Right hindlimb (tissue), 1 donor: ENCODE measurements around the gene CEP95.
A peak's percentile ranks its signal among the peaks of the same experiment; 100 is the strongest.

Experiments
- DNase-seq: peaks from one replicate; pipeline ENCODE4 v3.0.0-alpha.2; 2018

The CEP95 gene

DNA sequence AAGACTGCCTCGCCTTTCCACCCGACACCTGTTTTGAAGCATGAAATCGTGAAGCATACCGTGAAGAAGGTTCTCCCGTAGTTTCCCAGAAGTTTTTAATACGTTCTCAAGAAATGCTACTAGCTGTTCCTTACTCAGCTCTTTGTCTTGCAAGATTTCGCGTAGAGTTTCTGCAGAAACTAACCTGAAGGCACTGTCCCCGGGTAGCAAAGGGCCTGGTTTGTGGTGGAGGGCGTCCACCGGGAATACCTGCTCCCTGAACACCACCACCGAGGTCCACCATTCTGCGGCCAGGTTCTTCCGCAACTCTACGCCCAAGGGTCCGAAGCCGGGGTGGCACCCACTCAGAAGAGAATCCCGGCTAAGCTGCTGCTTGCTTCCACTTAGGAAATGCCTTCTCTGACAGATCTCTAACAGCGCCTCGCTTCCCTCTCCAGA is 10.4 kb upstream of the CEP95 start:
- DNase-seq, result no peak

DNA sequence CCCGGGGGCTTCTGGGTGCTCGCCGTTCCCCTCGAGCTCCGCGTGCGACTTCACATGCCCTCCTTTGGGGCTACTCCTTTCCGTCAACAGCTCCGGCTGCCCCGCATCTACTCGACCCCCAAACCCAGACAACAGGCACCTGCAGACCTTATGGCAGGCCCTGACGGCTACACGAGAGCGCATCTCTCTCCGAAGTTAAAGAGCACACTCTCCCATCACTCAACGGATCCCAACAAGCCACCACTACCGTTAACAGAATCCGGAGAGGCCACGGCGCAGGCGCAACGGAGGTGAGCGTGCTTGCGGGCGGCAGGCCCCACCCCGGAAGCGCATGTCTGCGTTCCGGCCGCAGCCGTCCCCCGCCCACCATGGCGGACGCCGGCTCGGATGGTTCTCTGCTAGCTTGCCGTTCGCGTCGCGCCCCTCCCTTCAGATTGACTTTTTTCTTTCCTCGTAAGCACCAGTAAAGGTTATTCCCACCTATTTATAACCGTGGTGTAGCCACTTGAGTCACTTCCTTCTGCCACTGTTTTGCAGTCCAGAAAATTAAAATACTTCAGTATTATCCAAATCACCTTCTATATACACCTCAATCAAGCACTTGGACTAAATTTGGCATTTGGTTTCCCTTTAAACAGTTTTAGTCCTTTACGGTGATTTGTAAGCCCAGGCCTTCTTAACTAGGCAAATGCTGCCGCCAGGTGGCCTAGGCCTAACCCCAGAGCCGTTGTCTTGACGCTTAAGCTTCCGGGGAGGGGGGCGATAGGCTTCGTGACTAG is 9.8 kb upstream of the CEP95 start, which contains the start of gene POLG2:
Gene POLG2 (minus strand): TSS at position 269 of the 779 bp plus-strand sequence. CDS start 86 bp downstream, at position 183.
- DNase-seq, result peak; percentile 94

GRCh38 chr17:64497565-64498035 is 9.2 kb upstream of the CEP95 start:
- no peak for DNase-seq

DNA sequence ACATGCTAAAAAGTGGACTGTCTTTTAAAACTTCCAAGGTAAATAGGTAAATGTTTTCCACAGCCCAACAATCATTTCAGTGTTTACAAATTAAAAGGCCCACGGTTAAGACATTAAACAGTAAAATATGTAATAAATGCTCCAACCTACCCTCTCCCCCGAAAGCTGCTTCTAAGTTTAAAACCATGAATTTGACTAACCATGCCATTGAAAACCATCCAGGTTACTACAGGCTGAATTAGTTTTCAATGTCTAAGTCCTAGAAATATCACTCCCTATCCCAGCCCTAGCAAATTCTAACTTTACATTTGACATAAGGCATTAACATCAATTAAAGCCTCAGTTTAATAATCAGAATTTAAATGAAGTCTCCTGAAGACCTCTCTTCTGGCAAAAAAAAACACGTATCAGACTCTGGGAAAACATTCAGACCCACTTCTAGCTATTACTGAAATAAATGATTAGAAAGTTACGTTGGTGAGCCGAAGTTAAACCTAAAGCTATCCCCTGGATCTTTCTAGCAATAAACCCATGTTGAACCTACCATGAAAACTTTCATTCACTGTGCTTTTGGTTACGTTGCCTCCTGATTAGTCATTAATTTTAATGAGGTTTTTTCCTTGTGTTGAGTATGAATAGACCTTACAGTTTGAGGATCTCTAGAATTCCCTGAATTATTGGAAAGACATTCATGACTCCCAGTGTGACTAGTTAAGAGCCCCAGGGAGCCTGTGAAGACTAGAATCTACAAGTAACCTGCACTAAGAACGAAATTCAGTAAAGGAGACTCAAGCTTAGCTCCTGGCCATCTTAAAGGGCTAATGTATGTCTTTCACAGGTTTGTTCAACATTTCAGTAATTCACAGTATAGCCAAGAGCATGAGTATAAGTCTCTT is 8.2 kb upstream of the CEP95 start:
- DNase-seq, result no peak

DNA sequence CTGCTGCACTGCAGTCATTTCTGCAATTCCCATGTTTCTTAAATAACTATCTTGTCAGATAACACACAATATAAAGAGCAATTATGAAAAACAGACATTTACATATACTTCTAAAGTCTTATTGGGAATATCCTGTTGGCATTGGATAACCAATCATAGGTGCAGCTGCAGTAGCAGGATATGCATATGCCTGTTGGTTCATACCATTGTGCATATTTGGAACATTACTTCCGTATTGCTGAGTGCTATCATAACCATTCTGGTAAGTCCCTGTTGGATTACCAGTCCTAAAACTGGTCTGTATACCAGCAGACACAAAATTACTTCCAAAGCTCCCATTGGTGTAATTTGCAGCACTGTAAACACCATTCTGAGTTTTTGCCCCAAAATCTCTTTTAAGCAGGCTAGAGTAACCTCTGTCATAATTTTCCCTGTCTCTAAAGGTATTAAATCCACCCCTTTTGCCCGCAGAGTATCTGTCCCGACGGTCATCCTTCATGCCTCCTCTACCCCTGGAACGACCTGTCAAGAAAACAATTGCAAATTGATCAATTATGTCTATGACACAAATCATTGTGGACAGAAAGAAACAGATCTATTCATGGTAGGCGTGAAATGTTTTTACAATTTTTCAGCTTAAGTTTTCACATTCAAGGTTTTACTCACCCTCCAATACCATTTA is 6.8 kb upstream of the CEP95 start:
- DNase-seq, result no peak

DNA sequence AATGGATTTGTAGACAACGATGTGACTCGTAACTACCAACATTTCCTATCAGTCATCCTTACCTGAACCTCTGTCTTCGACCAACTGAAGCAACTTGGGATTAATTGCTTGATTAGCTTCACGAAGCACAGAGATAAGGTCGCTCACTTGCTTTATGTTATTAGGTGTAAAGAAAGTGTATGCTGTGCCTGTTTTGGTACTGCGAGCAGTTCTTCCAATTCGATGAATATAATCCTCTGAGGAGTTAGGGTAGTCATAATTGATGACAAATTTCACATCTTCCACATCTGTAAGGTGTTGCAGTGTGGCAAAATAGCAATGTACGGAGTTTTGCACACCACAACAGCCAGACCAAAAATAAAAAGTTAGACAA is 6.3 kb upstream of the CEP95 start:
- DNase-seq, result no peak

GRCh38 chr17:64500862-64501765 is 5.7 kb upstream of the CEP95 start:
- no peak for DNase-seq

DNA sequence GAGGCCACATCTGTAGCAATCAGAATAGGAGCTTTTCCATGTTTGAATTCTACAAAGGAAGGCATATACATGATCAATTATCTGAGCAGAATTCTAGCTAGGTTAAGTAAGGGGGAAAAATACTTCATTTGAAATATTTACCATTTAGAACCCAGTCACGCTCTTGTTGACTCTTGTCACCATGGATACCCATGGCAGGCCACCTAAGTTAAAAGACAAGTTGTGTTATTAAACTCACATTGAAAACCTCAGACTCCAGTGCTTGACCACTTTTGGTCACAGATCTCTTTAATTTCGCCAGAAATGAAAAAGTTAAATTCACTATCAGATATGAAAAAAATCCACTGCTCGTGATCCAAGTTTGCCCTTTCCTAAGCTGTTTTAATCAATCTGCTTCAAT is 4.8 kb upstream of the CEP95 start:
- no peak for DNase-seq

GRCh38 chr17:64502809-64503208 is 4.0 kb upstream of the CEP95 start:
- no peak for DNase-seq

- no peak for DNase-seq
These were observed 3.4 kb upstream of the CEP95 start for GRCh38 chr17:64503341-64503740.

GRCh38 chr17:64503821-64504768 is 2.7 kb upstream of the CEP95 start:
- DNase-seq, result no peak

DNA sequence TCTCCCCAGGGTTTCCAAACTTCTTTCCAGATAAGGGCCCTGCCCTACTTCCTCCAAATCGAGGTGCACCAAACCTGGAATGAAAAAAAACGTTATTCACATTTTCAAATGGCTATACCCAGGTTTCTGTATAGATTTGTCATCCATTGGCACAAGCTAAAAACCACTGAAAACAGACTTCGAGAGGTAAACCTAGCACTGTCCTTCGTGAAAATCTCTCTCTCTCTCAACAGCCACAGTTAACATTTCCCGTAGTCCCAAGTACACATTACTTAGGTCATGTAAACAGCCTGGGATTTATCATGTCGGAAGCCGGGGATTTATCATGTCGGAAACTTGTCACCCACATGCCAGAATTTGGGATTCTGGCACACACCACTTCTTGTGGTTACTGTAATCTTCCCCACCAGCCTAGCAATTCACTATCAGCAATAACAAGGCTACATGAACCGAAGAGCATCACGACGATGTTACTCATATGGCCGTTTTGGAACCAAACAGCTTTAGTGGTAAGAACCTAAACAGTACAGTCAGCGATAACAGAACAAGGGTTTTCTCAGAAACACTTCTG is 1.9 kb upstream of the CEP95 start:
- DNase-seq, result no peak

- peak; percentile 96 for DNase-seq
These were observed 1.2 kb upstream of the CEP95 start for GRCh38 chr17:64505340-64506200.

- DNase-seq, result peak; percentile 97
These were observed 589 bp upstream of the CEP95 start, which contains the start of gene DDX5 for GRCh38 chr17:64506201-64506575. Gene DDX5, minus strand, starts transcription at chr17:64506289. Its CDS starts 170 bp downstream, at chr17:64506119.

DNA sequence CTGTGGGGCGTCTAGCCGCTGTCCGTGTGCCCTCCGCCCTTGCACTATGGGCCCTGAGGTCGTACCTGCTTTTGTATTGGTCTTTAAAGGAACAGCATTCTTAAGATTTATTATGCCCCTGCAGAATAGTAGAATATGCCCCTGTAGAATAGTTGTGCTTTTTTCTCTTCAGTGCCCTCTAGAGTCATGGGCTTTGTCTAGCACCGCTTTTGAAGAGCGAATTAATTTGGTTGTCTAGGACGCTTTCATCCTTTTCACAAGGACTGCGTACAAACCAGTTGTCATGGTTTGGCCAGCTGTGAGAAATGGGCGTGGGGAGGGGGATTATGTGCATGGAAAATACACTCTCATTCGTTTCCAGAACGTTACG is 621 bp downstream of the CEP95 start:
- DNase-seq, result peak; percentile 86

- no peak for DNase-seq
These were observed 1.9 kb downstream of the CEP95 start for GRCh38 chr17:64508683-64509082.

DNA sequence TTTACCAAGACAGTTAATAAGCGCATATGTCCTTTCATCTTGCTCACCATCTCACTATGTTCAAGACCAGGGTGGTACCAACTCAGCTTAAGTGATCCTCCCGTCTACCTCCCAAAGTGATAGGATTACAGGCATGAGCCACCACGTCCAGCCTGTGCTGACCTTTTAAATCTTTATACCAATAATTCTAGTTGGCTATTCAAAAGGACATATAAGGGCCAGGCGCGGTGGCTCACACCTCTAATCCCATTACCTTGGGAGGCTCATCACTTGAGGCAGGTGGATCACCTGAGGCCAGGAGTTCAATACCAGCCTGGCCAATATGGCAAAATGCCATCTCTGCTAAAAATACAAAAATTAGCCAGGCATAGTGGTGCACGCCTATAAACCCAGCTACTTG is 2.4 kb downstream of the CEP95 start:
- no peak for DNase-seq

DNA sequence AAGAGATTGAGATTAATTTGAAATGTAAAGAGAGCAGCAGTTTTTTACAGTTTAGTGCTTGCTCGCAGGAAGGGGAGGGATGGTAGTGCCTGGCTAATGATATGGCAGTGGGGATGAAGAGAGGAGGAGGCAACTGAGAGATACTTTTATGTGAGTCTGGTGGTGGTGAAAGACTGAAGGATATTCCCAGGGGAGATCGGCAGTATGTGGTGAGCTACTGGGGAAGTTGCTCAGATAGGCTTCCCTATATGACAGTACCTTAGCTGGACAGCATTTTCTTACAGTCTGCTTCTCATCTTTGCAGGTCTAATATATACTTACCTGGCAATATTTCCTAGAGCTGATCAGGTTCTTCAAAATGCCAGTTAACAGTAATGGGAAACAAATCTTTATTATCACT is 8.6 kb downstream of the CEP95 start:
- DNase-seq, result no peak

DNA sequence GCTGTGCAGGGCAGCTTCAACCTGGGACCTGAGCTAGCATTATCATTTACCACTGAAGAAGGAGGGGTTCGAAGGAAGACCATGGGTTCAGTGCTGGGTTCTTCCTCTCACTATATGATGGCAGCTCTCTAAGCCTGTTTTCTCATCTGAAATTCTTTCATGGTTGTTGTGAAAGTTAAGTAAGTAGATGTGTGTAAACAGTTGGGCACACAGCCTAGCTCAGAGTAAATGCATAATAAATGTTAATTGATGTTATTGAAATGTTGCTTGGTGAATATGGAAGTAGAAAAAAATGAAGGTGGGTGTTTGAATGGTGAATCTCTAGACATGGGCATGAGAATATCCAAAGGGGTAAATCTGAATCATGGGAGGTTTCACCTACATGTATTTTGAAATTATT is 9.1 kb downstream of the CEP95 start:
- DNase-seq, result no peak

DNA sequence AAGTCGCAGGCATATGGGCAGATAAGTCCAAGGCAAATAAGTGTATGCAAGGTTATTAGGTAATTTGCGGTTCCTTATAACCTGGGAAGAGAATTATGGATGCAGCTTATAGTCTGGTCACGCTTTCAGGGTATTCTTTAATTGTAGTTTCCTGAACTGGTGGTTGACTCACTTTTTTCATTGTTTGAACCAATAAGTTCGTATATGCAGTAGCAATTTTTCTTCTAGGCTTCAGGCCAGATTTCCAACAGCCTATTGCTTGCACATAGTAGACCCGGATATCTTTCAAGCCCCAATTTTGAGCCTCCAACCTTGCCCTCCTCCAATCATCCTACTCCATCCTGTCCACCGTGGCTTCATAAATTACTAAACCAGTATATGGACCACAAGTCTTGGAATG is 12.8 kb downstream of the CEP95 start:
- DNase-seq, result no peak
